Stimulated activated naive CD4-positive, alpha-beta T cell treated with Interleukin-2 at 50 U/mL for 16 hours (primary cell): Measurements from ENCODE around the gene CXCR3.
"Not testable (repeated sequence)": the region's sequence is repeated elsewhere in the genome, so short reads cannot be mapped to it uniquely, and the experiment has no call there.

ENCODE experiments used
- DNase-seq: peaks from one replicate; lab custom pipeline; 2025; lab: John Stamatoyannopoulos, UW

CXCR3 gene

DNA sequence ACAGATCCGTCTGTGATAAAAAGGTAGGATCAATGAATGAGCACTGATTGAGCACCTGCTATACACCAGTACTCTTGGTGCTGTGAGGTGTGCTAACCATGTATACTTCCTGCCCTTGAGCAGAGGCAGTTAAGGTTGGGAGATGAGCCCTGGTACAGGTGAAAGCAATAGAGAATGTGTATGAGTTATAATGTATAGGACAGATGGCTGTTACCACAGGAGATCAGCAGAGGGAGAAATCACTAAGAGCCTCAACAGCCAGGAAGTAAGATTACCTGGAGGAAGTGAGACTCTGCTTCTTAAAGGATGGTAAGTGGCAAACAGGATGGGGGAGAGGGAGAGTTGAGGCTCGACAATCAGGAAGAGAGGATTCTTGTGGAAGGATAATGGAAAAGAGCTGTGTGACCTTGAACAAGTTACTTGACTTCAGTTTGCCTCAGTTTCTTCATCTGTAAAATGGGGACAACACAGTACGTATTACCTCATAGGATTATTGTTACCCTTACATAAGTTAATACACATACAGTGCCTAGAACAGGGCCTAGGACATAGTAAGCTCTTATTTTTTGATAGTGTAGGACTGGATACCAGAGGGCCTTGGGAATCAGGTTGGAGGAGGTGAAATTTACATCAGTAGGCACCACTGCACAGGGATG lies 9.1 kb downstream of the CXCR3 start:
- no peak for DNase-seq

DNA sequence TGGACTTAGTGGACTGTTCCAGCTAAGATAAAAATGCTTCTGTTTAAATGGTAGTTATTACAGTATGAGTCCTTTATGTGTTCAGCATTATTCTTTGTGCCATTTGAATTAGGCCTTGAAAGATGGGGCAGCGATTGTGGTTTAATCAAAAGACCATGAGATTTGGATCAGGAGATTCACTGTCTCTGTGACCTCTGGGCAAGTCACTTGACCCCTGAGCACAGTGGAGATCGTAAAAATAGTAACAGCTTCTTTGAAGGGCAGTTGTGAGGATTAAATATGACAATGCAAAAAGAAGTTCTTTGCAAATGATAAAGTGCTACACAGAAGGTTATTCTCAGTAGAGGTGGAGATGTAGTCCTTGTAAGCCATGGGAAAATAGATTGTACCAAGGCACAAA lies 10.8 kb downstream of the CXCR3 start:
- DNase-seq = no peak

DNA sequence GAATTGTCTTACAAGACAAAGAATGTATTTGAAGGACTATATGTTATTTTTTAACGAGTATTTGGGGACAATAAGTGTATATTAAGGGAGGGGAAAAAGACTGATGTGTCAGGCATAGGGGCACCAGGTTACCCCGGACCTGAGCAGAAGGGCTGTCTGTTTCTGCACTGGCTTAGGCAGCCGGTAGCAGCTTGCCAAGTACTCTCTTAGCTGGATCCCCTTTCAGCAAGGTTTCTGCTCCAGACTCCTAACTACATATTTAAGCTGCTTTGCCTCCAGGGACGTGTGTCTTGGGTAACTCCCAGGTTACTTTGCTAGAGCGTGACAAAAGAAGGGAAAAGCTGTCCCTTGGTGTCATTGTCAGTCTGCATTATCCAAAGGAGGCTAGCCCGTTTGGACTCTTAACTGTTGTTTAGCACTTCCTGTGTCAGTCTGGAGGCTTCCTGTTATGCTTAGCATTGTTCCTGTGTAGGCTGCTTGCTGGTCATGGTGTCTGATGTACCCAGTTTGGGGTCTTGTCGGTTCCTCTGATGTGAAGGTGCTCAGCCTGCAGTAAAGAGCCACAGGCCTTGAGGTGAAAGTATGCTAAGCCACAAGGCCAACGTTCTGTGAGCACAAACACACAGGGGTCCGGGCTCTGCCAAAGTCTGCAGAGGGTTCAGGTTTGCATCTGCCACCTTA lies 11.6 kb downstream of the CXCR3 start:
- no peak for DNase-seq

GRCh38 chrX:71604796-71605568 lies 13.3 kb downstream of the CXCR3 start:
- no peak for DNase-seq

- no peak for DNase-seq
Measured at GRCh38 chrX:71604141-71604540, 14.2 kb downstream of the CXCR3 start.

GRCh38 chrX:71603618-71604017 lies 14.7 kb downstream of the CXCR3 start:
- no peak for DNase-seq

DNA sequence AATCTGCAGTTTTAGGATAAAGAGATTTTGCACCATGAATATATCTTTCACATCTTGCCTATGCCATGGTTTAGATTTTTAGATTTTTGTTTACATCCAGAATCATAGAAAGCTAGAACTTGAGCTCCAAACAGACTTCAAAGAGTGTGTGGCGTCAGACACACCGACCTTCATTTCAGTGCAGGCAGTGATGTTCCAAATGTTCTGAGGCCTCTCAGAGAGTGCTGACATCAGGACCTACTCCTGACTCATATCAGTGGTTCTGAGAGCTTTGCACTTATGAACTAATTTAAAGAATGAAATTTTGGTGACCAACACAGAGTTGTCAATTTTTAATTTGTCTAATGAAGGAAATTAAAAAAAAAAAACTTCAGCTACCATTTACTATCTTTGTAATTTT lies 18.3 kb downstream of the CXCR3 start:
- no peak for DNase-seq

- DNase-seq = not testable (repeated sequence)
Measured at GRCh38 chrX:71593210-71593609, 25.1 kb downstream of the CXCR3 start.

GRCh38 chrX:71586929-71587328 lies 31.4 kb downstream of the CXCR3 start:
- no peak for DNase-seq

DNA sequence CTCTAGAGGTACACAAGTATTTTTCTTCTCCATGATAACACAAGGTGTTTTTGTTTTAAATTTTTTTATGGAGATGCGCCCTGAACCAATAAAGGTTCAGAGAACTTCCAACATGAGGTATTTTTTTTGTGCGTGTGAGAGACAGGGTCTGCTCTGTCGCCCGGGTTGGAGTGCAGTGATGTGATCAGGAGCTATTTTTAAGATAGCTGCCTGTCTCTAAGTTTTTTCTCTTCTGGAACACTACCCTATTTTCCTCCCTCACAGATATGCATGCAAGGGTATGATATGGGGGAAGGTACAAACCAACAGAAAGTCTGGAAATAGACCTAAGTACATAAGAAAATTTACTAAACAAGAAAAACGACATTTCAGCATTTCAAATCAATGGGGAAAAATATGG lies 37.1 kb downstream of the CXCR3 start:
- no peak for DNase-seq

DNA sequence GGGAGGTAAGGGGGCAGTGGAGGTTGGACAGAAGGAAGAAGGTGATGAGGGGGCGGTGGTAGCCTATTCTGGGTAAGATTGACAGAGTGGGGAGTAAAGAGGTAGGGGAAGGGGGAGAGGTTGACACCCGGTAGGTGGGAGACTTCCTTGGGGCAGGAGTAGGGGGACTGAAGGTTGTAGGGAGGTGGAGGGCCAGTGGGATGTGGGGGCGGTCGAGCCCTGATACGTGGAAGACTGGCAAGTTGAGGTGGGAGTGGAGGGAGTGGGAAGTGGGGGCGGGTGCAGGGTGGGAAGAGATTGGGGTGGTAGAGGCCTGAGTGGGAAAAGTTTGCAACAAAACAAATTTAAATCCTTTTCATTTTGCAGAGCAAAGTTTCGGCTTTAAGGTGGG lies 38.3 kb downstream of the CXCR3 start:
- no peak for DNase-seq

- no peak for DNase-seq
Measured at GRCh38 chrX:71579136-71579989, 38.9 kb downstream of the CXCR3 start.

DNA sequence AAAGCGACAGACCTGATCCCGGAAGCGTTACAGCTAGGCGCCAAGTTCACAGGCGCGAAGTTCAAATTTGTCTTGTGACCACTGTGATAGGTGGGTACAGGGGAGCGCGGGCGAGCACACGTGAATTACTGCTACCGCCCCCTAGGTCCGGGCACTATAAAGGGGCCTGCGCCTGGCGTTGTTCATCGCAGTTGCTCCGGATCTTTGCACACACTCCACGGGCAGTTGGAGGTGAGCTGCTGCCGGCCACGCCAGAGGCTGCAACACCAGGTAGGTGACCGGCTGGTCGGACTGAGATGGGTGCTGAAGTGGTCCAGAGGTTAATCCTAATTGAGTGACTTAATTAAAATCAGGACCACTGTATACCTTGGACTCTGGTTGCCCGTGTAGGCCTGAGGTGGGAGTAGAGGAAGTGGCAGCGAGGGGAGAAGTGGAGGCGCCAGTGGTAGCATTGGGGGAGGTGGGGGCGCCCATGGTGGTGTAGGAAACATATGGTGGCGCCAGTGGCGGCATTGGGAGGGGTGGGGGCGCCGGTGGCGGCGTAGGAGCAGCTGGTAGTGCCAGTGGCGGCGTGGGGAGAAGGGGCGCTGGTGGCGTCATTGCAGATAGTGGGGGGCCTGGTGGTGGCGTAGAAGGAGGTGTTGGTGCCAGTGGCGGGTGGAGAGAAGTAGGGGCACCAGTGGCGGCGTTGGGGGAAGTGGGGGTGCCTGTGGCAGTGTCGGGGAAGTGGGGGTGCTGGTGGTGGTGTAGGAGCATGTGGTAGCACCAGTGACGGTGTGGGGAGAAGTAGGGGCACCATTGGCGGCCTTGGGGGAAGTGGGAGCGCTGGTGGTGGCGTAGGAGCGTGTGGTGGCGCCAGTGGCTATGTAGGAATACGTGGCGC lies 39.8 kb downstream of the CXCR3 start, which contains the start of gene GCNA:
TSS of gene GCNA (plus strand) at position 185 of the 883 bp plus-strand sequence. CDS start 2,385 bp downstream, outside the sequence.
- no peak for DNase-seq

DNA sequence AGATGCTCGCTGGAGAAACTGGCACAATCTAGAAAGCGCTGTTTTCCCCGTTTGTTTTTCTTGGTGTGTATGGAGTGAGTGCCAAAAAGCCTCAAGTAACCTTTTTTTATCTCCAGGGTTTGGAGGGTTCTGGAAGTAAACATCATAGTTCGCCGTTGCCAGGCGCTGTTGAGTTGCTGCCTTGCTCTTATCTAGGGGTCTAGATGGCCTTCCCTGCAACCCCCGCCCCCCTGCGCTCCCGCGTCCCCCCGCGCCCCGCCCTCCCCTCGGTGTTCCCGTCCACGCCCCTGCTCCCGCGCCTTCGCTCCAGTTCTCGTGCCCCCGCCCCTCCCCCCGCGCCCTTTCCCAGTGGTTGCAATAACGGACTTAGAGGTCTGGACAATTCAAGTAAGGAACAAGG lies 40.6 kb downstream of the CXCR3 start:
- no peak for DNase-seq

DNA sequence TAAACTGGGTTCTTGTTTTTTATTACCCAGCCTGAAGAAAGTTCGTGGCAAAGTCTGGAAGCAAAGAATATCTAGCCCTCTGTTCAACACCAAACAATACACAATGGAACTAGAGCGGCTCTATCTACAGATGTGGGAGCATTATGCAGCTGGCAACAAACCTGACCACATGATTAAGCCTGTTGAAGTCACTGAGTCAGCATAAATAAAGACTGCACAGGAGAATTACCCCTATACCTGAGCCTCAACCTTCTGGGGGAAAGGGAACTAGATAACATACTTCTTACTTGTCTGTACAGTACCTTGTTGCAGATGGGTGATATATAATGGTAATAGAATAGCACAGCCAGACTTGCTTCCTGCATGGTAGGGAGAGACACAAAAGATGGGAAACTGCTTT lies 44.7 kb downstream of the CXCR3 start:
- DNase-seq = no peak

DNA sequence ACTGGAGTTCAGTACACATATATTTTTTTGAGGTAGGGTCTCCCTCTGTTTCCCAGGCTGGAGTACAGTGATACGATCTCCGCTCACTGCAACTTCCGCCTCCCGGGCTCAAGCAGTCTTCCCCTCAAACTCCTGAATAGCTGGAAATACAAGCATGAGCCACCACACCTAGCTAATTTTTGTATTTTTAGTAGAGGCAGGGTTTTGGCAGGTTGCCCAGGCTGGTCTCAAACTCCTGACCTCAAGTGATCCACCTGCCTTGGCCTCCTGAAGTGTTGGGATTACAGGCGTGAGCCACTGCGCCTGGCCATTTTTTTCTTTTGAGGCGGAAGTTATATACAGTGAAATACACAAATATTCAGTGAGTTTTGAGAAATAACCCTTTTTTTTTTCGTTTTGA lies 46.9 kb downstream of the CXCR3 start:
- not testable (repeated sequence) for DNase-seq
